Motor neuron (in vitro differentiated cells): ENCODE measurements around the gene INPP5J. TPM values are rescaled to one million over a fixed set of nuclear protein-coding genes. Genes with fewer than 3 reads are reported as not detected.
A peak's percentile ranks its signal among the peaks of the same experiment; 100 is the strongest.

Experiments
- ATAC-seq, 8 experiments: fragments of 200-7000 bp; cut with Tn5 transposase; replicated peaks in 6 of 8; 2 replicates each; pipeline ENCODE4 v1.8.0; 2021; ENCODE audit warnings: mild to moderate bottlenecking in 8 of 8, moderate library complexity in 8 of 8
- H3K27ac ChIP-seq, 2 donors: fragments of 250-450 bp; sonication (Bioruptor Pico); 2 replicates each; pipeline ENCODE4 v1.9.0; 2021; ENCODE audit warnings: antibody characterized with exemption in 2 of 2, mild to moderate bottlenecking in 2 of 2, moderate library complexity in 1 of 2
- H3K4me1 ChIP-seq, 2 donors: fragments of 250-450 bp; sonication (Bioruptor Pico); replicated peaks in 1 of 2; 2 replicates each; pipeline ENCODE4 v1.6.1; 2021; ENCODE audit warnings: antibody characterized with exemption in 2 of 2, mild to moderate bottlenecking in 2 of 2, moderate library complexity in 1 of 2
- H3K4me3 ChIP-seq, 5 donors: fragments of 250-450 bp; sonication (Bioruptor Pico); 2 replicates each; pipeline ENCODE4 v1.9.0; 2021; ENCODE audit warnings: antibody characterized with exemption in 5 of 5, mild to moderate bottlenecking in 5 of 5, moderate library complexity in 4 of 5
- WGBS, 10 experiments: fragments of 450-650 bp; shearing (Covaris generic); methylation state at CpG; one replicate each; pipeline ENCODE4 v1.0.0; 2022; 5-methylcytosine and 5-hydroxymethylcytosine counted together
- in situ Hi-C, 9 experiments: fragments of 400-800 bp; cut with MboI; loops; one replicate each; pipeline ENCODE4 v1.15.0; 2021; ENCODE audit warnings: low sequenced_read_pairs in 9 of 9, low pct_unique_long_range_greater_than_20kb in 2 of 9; ENCODE audit not compliant: unreplicated experiment in 9 of 9
- total RNA-seq, 8 experiments: library from RNA; unstranded; fragments of 300-600 nt; gene quantifications; 2 replicates each; pipeline versions ENCODE4 v1.2.3 to v1.2.4, GENCODE V29; 2022

INPP5J gene
- total RNA-seq, 8 experiments from 2014 or later = 1.2 to 6.0 (median 3.6) TPM

- ATAC-seq = no peak
- Histone ChIP-seq H3K4me3 (peak overlapping the region in 2 of 5 donors; percentile 46 to 51), H3K4me1 (peaks cover 0 to 16% of the 10 kb centered on the region in 2 donors), H3K27ac (no peak overlapping the region)
- in situ Hi-C loops = loop anchor here in 4 of 9 experiments (10.0 to 25.0 kb wide), 3 partner anchors 107 to 137 kb away; partner anchors contain the start of genes MORC2 (in 2 of the 4) and TUG1 (in 2 of the 4)
- WGBS, 10 experiments = 0 to 100% (median 75%) methylated on average over 1 to 3 of the region's 6 CpGs; no CpG with 5 or more reads in 5 of the 10 experiments
These were observed 40.7 kb upstream of the INPP5J start for GRCh38 chr22:31081963-31082605.

GRCh38 chr22:31082606-31083376, 40.0 kb upstream of the INPP5J start:
- 63 to 100% (median 85%) methylated on average over 1 to 5 of the region's 11 CpGs; no CpG with 5 or more reads in 4 of the 10 experiments for WGBS, 10 experiments
- in situ Hi-C loops = loop anchor here in 4 of 9 experiments (10.0 to 25.0 kb wide), 3 partner anchors 108 to 138 kb away; partner anchors contain the start of genes MORC2 (in 2 of the 4) and TUG1 (in 2 of the 4)
- ATAC-seq = peak in 2 of 8 experiments; percentile 0 to 1
- H3K27ac ChIP-seq = no peak overlapping the region
- peaks cover 0 to 16% of the 10 kb centered on the region in 2 donors for H3K4me1 ChIP-seq
- H3K4me3 ChIP-seq = no peak overlapping the region

- Histone ChIP-seq H3K27ac (no peak overlapping the region), H3K4me1 (peaks cover 0 to 16% of the 10 kb centered on the region in 2 donors)
- WGBS, 10 experiments = 100% methylated on average over 2 of the region's 3 CpGs; no CpG with 5 or more reads in 9 of the 10 experiments
These were observed 39.4 kb upstream of the INPP5J start for GRCh38 chr22:31083377-31083768.

DNA sequence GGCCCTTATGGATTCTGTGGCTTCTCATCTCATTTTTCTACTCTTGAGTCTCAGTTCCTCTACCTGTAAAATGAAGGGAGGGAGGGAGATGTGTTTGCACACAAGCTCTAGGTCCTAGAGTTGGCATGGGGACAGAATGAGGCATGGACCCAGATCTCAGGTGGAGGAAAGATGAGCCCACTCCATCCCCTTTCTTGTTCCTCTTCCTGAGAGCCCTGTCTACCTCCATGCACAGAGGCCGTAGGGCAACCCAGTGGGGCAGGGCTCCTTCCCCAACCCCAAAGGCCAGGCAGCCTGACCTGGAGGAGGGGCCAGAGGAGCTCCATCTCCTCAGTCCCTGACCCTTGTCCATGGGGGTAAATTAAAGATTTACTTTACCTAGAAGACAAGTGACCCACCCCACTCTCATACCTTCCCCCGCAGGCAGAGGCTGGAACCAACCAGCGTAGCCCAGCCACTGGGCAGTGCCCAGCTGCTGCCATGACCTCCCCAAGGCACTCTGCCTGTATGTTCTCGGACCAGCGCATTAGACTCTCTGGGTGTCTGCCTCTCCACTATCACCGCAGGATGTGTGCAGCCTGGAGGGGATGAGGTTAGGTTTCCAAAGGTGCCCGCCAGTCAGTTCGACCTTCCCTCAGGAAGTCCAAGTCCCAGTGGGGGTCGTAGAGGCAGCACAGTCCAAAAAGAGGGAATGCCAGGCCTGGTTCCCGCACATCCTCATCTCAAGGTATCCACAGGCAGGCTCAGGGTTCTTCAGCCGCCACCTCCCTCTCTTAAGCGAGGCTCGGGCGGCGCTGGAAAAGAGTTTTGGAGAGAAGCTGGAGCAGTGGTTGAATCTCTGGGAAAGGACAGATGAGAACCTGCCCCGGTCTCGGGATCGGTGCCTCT, 38.6 kb upstream of the INPP5J start:
- in situ Hi-C loops = loop anchor here in 4 of 9 experiments (10.0 to 25.0 kb wide), 3 partner anchors 109 to 139 kb away; partner anchors contain the start of genes MORC2 (in 2 of the 4) and TUG1 (in 2 of the 4)
- ATAC-seq = peak in 4 of 8 experiments; percentile 0 to 5 (median 4)
- 12 to 41% (median 25%) methylated on average over 2 to 9 of the region's 18 CpGs; no CpG with 5 or more reads in 7 of the 10 experiments for WGBS, 10 experiments

More at GRCh38 chr22:31083377-31083768, 39.4 kb upstream of the INPP5J start:
- H3K4me3 ChIP-seq = no peak overlapping the region
- no peak for ATAC-seq
- in situ Hi-C loops = loop anchor here in 4 of 9 experiments (10.0 to 25.0 kb wide), 3 partner anchors 109 to 139 kb away; partner anchors contain the start of genes MORC2 (in 2 of the 4) and TUG1 (in 2 of the 4)

DNA sequence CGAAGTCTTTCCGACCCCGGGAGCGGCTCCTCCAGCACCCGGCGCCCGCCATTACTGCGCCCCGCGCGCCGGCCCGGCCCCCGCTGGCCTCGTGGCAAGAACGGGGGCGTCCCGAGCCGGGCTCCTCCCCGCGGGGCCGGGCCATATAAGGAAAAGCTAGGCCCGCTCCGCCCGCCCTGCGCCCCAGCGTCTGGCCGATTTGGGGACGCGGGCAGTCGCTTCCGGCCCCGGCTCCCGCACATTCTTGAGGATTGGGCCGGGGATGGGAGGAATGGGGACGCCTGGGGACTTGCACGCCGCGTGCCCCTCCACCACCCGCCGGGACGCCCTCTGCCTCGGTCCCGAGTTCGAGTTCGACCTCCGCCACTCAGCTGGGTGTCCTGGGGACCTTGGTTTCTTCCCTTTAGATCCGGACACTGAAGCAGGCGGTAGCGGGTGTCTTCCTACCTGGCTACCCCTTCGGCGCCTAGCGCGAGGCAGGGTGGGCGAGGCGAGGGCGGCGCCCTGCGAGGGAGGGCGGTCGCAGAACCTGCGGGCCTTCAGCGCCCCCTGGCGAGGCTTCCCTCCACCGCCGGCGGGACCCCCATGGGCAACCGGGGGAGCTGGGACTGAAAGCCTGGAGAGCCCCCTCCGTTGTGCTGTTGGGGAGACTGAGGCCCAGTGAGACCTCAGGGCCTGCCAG, 37.8 kb upstream of the INPP5J start:
- Histone ChIP-seq H3K4me3 (peak overlapping the region; percentile 29 to 53 (median 48)), H3K4me1 (peaks cover 0 to 16% of the 10 kb centered on the region in 2 donors), H3K27ac (no peak overlapping the region)
- WGBS, 10 experiments = 0 to 3% (median 3%) methylated on average over 5 to 8 of the region's 69 CpGs; no CpG with 5 or more reads in 7 of the 10 experiments
- in situ Hi-C loops = loop anchor here in 4 of 9 experiments (10.0 to 25.0 kb wide), 3 partner anchors 110 to 140 kb away; partner anchors contain the start of genes MORC2 (in 2 of the 4) and TUG1 (in 2 of the 4)
- ATAC-seq = peak; percentile 15 to 79 (median 56)

More for the DNA sequence above, 38.6 kb upstream of the INPP5J start:
- H3K27ac ChIP-seq = no peak overlapping the region
- H3K4me1 ChIP-seq = peaks cover 0 to 16% of the 10 kb centered on the region in 2 donors
- H3K4me3 ChIP-seq = peak overlapping the region; percentile 29 to 53 (median 48)

- Histone ChIP-seq H3K4me1 (peaks cover 0 to 14% of the 10 kb centered on the region in 2 donors), H3K4me3 (peak overlapping the region; percentile 29 to 53 (median 48)), H3K27ac (no peak overlapping the region)
- WGBS, 10 experiments = no CpG with 5 or more reads among the region's 13 CpGs
- in situ Hi-C loops = loop anchor here in 4 of 9 experiments (10.0 to 25.0 kb wide), 3 partner anchors 111 to 141 kb away; partner anchors contain the start of genes MORC2 (in 2 of the 4) and TUG1 (in 2 of the 4)
- ATAC-seq = no peak
These were observed 37.3 kb upstream of the INPP5J start for GRCh38 chr22:31085493-31085824.

GRCh38 chr22:31085928-31086327, 36.8 kb upstream of the INPP5J start:
- in situ Hi-C loops = loop anchor here in 4 of 9 experiments (10.0 to 25.0 kb wide), 3 partner anchors 111 to 141 kb away; partner anchors contain the start of genes MORC2 (in 2 of the 4) and TUG1 (in 2 of the 4)
- WGBS, 10 experiments = 80 to 94% (median 92%) methylated on average over 1 to 3 of the region's 3 CpGs; no CpG with 5 or more reads in 7 of the 10 experiments
- H3K27ac ChIP-seq = no peak overlapping the region
- H3K4me1 ChIP-seq = peaks cover 0 to 12% of the 10 kb centered on the region in 2 donors
- ATAC-seq = no peak
- H3K4me3 ChIP-seq = no peak overlapping the region

DNA sequence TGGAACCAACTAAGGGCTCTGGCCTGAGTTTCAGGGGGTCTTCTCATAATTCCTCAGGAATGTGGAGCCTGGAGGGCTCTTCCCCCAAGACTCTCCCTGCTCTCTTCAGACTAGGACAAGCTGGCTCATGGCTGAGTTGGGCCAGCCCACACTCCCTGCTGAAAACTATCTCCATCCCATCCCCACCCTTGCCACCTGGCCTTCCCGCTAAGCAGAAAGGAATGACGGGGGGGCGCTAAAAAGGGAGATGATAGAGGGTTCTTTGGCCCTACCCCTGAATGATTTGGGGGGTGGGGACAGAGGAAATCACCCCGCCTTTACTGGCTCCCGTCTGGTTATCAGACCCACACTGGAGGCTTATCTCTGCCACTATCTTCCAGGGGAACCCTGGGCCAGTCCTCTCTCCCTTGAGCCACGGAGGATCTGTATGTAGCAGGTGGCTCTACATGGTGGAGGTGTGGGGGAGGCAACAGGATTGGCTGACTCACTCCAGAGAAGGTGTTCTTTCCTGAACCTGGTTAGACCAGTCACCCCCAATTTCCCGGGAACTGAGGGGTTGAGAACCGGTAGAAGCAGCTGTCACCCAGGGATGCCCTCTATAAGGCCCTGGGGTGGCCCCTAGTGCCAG, 35.9 kb upstream of the INPP5J start:
- WGBS, 10 experiments = 60 to 100% (median 96%) methylated on average over 1 to 5 of the region's 8 CpGs; no CpG with 5 or more reads in 4 of the 10 experiments
- peaks cover 0 to 8% of the 10 kb centered on the region in 2 donors for H3K4me1 ChIP-seq
- in situ Hi-C loops = loop anchor here in 4 of 9 experiments (10.0 to 25.0 kb wide), 3 partner anchors 112 to 142 kb away; partner anchors contain the start of genes MORC2 (in 2 of the 4) and TUG1 (in 2 of the 4)
- no peak for ATAC-seq
- H3K27ac ChIP-seq = no peak overlapping the region
- H3K4me3 ChIP-seq = no peak overlapping the region

DNA sequence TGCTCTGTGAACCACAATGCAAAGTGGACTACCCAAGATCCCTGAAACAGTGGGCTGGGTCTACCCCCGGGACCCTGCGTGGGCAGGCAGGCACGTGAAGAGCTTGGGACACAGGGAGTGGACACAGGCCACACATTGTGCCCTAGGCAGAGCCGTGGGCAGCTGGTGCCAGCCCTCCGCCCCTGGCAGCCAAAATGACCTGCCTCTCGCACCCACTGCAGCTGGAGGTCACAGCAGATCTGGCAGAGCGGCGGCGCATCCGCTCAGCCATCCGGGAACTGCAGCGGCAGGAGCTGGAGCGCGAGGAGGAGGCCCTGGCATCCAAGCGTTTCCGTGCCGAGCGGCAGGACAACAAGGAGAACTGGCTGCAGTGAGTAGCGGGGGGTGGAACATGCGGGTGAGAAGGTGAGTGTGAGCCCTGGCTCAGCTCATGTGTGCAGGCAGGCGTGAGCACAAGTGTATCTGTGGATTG, 35.0 kb upstream of the INPP5J start:
- in situ Hi-C loops = loop anchor here in 4 of 9 experiments (10.0 to 25.0 kb wide), 3 partner anchors 113 to 143 kb away; partner anchors contain the start of genes MORC2 (in 2 of the 4) and TUG1 (in 2 of the 4)
- no peak overlapping the region for H3K4me3 ChIP-seq
- H3K4me1 ChIP-seq = peaks cover 0 to 4% of the 10 kb centered on the region in 2 donors
- WGBS, 10 experiments = 92 to 100% (median 97%) methylated on average over 2 to 5 of the region's 21 CpGs; no CpG with 5 or more reads in 7 of the 10 experiments
- no peak for ATAC-seq
- no peak overlapping the region for H3K27ac ChIP-seq

DNA sequence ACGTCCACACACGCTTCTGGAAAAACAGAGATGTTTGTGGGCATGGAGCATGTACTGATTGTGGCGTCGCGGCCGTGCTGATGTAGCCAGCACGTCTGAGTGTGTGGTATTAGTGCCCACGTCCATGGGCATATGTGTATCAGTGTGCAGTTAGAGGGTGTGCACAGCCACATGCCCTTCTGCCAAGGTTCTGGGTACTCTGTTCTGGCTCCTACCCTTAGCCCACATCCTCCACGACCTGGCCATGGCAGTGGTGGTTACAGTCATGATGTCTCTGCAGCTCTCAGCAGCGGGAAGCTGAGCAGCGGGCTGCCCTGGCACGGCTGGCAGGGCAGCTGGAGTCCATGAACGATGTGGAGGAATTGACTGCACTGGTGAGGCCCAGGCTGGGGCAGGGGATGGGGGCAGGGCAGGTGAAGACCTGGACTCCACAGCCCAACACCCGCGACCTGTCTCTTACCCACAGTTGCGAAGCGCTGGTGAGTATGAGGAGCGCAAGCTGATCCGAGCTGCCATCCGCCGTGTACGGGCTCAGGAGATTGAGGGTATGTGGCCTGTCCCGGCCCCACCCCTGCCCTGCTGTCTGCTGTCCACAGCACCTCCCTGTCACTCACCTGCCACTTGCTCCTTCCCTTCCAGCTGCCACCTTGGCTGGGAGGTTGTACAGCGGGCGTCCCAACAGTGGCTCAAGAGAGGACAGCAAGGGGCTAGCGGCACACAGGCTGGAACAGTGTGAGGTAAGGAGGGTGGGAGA, 34.4 kb upstream of the INPP5J start:
- peaks cover 0 to 4% of the 10 kb centered on the region in 2 donors for H3K4me1 ChIP-seq
- H3K4me3 ChIP-seq = no peak overlapping the region
- in situ Hi-C loops = loop anchor here in 4 of 9 experiments (10.0 to 25.0 kb wide), 3 partner anchors 114 to 144 kb away; partner anchors contain the start of genes MORC2 (in 2 of the 4) and TUG1 (in 2 of the 4)
- no peak for ATAC-seq
- H3K27ac ChIP-seq = no peak overlapping the region
- 81 to 100% (median 94%) methylated on average over 2 to 16 of the region's 26 CpGs; no CpG with 5 or more reads in 4 of the 10 experiments for WGBS, 10 experiments
